ENCODE data around the gene CTNNA2. TPM values are rescaled to one million over a fixed set of nuclear protein-coding genes. Genes with fewer than 3 reads are reported as not detected.

The CTNNA2 gene
- total and polyA plus RNA-seq, 2 of the 8 experiments (the other 6 are each of a cell fraction or from before 2014, with no cell fraction given) = 3.9 to 9.0 TPM

DNA sequence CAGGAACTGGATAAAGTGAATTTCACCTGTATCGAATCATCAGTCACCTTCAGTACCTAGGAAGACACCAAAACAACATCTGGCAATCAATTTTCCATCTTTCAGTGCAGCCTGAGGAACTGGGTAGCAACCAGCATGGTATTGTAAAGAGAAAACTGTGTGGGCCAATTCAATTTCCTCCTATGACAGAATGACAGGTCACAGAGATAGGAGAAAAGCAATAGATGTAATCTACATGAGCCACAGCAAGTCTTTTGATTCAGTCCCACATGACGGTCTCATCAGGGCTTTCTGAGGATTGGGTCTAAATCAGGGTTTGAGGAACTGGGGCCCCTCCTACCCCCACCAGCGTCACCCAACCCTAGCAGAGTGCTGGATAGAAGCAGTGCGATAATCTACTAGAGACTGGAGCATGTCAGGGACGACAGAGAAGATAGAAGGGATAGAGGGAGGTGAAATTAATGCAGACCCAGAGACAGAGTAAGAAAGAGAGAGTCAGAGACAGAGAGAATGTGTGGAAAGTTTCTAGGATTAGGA lies 523.0 kb downstream of the CTNNA2 start:
- H2BK20ac ChIP-seq (ENCODE audit: low read length) = no peak overlapping the region
- no peak overlapping the region for H3K4me2 ChIP-seq (ENCODE audit: insufficient read depth in 1 of 2, low read depth in 2 of 2, low read length in 2 of 2)
- no peaks in the 10 kb centered on the region for H3K79me2 ChIP-seq (ENCODE audit: control insufficient read depth in 1 of 2, insufficient read depth in 2 of 2, low read length in 2 of 2)
- H3K4me1 ChIP-seq (replicated peaks in 1 of 4; ENCODE audit: control insufficient read depth in 3 of 4, insufficient read depth in 4 of 4, low read length in 3 of 4) = no peaks in the 10 kb centered on the region
- ChIA-PET CTCF (ENCODE audit: partially characterized antibody) (no interaction called here), POLR2A (ENCODE audit: partially characterized antibody) (no interaction called here)
- H2BK12ac ChIP-seq (ENCODE audit: low read depth, low read length) = no peak overlapping the region
- H2AK5ac ChIP-seq (ENCODE audit: low read depth, low read length) = no peak overlapping the region
- H3K9me3 ChIP-seq (ENCODE audit: insufficient read depth in 2 of 2, low read depth in 1 of 2, low read length in 1 of 2) = no peaks in the 10 kb centered on the region
- no peak overlapping the region for H3K14ac ChIP-seq (ENCODE audit: insufficient read length)
- H3K23ac ChIP-seq (ENCODE audit: insufficient read length) = no peak overlapping the region
- no peak for TF ChIP-seq SAP30 (IDR thresholded peaks at IDR 0.05; ENCODE audit: insufficient read depth, insufficient replicate concordance, low read length)
- no peak for TF ChIP-seq POLR2AphosphoS5 (IDR thresholded peaks at IDR 0.05; ENCODE audit: low read depth, low read length)
- no peak for TF ChIP-seq RBBP5 (IDR thresholded peaks at IDR 0.05; ENCODE audit: borderline replicate concordance, low read depth, low read length)
- no peak for TF ChIP-seq SIRT6 (IDR thresholded peaks at IDR 0.05; ENCODE audit: low read length)
- TF ChIP-seq, protein P1, sequence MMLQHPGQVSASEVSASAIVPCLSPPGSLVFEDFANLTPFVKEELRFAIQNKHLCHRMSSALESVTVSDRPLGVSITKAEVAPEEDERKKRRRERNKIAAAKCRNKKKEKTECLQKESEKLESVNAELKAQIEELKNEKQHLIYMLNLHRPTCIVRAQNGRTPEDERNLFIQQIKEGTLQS (IDR thresholded peaks at IDR 0.05; ENCODE audit: insufficient read depth, low read depth, low read length) = no peak
- no peak overlapping the region for H2AFZ ChIP-seq (ENCODE audit: low read length)
- no peak overlapping the region for H3K9ac ChIP-seq (replicated peaks in 1 of 4; ENCODE audit: extremely low read depth in 1 of 4, low read depth in 3 of 4, low read length in 3 of 4)
- H3K36me3 ChIP-seq (ENCODE audit: control insufficient read depth in 2 of 4, insufficient read depth in 4 of 4, low read length in 3 of 4) = no peaks in the 10 kb centered on the region
- no peak overlapping the region for H4K5ac ChIP-seq (ENCODE audit: insufficient read length, low read depth, low read length)
- H3K23me2 ChIP-seq (ENCODE audit: low read depth, low read length) = no peaks in the 10 kb centered on the region
- H3K18ac ChIP-seq (ENCODE audit: extremely low read depth, low read length) = no peak overlapping the region
- no peak for FAIRE-seq
- H4K8ac ChIP-seq (ENCODE audit: extremely low read depth, insufficient read depth, low read length) = no peak overlapping the region
- no peak overlapping the region for H4K91ac ChIP-seq (replicated peaks; ENCODE audit: insufficient read length, low read length)
- no peaks in the 10 kb centered on the region for H4K20me1 ChIP-seq (replicated peaks in 1 of 2; ENCODE audit: control insufficient read depth in 1 of 2, insufficient read depth in 2 of 2, low read length in 2 of 2)
- no peaks in the 10 kb centered on the region for H3K79me1 ChIP-seq (ENCODE audit: low read depth, low read length)
- H3K56ac ChIP-seq (replicated peaks; ENCODE audit: insufficient read length, low read depth, low read length) = no peak overlapping the region
- no peak overlapping the region for H3K4ac ChIP-seq (replicated peaks; ENCODE audit: insufficient read length, low read depth, low read length)
- no peaks in the 10 kb centered on the region for H3K27me3 ChIP-seq (replicated peaks in 1 of 4; ENCODE audit: control insufficient read depth in 3 of 4, extremely low read depth in 1 of 4, insufficient read depth in 3 of 4, low read length in 3 of 4)
- H2BK15ac ChIP-seq (ENCODE audit: low read length) = no peak overlapping the region
- H2BK5ac ChIP-seq (ENCODE audit: low read depth, low read length) = no peak overlapping the region
- WGBS, 2 experiments (ENCODE audit: extremely low coverage in 1 of 2, insufficient coverage in 1 of 2, insufficient read length in 1 of 2, insufficient replicate concordance in 2 of 2, low coverage in 1 of 2, low lambda C conversion rate in 2 of 2, missing lambda C conversion rate in 1 of 2) = 91% methylated on average over 5 of the region's 5 CpGs; no CpG with 5 or more reads in 1 of the 2 experiments
- no peak overlapping the region for H3K4me3 ChIP-seq (ENCODE audit: extremely low read depth in 1 of 4, insufficient read depth in 2 of 4, low read depth in 3 of 4, low read length in 4 of 4)
- H3K27ac ChIP-seq (ENCODE audit: low read depth, low read length) = no peak overlapping the region
- DNase-seq (ENCODE audit: low read depth in 1 of 2, low spot score in 2 of 2) = no peak
- no peak overlapping the region for H2BK120ac ChIP-seq (replicated peaks; ENCODE audit: low read depth, low read length)

All from H1 (cell line).